ENCODE data around the gene NETO2.
"Not testable (repeated sequence)": the region's sequence is repeated elsewhere in the genome, so short reads cannot be mapped to it uniquely, and the experiment has no call there.

NETO2 gene

DNA sequence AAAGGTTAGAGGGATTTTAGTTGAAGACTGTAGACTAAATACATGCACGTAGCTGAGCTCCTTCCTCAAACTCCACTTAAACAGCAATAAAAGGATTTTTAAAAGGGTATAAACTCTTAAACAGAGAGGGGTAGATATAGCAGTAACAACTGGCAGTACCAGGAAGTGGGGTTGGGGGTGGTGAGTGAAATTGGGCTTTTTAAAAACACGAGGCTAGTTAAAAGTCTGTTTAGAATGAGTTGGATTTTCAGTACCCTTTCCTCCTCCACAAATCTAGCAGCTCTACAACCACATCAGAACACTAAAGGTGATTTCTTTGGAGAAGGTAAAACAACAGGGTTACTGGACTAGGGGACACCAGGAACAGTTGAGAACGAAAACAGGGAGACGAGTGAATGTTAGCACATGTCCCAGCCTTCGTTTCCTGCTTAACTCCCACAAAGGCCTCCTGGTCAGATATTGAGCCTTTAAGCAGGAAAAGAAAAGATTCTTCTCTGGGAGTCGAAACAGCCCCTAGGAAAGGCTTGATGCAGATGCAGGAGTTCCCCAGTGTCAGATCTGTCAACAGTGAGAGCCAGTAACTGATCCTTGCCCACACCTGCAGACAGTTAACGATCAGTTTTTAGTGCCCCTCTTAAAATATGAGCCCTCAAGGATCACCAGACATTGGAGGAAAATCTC is 13.8 kb downstream of the NETO2 start:
- no peaks in the 10 kb centered on the region for H3K27me3 ChIP-seq (ENCODE audit: control insufficient read depth, insufficient read depth, low read length)
- H3K36me3 ChIP-seq (ENCODE audit: insufficient read depth, low read length) = no peaks in the 10 kb centered on the region
- H3K9me3 ChIP-seq (replicated peaks; ENCODE audit: low read length) = no peaks in the 10 kb centered on the region
- H3K4me1 ChIP-seq (ENCODE audit: control insufficient read depth, insufficient read depth, low read length) = no peaks in the 10 kb centered on the region
- no peak overlapping the region for H3K4me2 ChIP-seq (ENCODE audit: low read length)
- no peak overlapping the region for H3K4me3 ChIP-seq (ENCODE audit: low read length)
- H3K9ac ChIP-seq (ENCODE audit: low read depth, low read length) = no peak overlapping the region

DNA sequence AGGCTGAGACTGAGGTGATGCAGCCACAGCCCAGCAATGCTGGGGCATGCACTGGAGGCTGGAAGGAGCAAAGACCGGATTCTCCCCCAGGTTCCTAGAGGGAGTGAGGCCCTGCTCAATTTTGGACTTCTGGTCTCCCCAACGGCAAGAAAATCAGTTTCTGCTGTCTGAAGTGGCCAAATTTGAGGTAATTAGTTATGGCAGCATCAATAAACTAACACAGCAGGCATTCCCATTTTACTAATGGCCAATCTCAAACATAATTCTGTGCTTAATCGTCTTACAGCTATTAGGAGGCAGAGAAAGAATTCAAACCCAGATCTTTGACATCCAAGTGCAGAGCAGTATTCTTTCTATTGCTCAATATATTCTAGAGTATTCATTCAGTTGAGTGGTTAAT is 16.2 kb downstream of the NETO2 start:
- no peaks in the 10 kb centered on the region for H3K9me3 ChIP-seq (replicated peaks; ENCODE audit: low read length)
- no peak overlapping the region for H3K4me3 ChIP-seq (ENCODE audit: low read length)
- no peaks in the 10 kb centered on the region for H3K27me3 ChIP-seq (ENCODE audit: control insufficient read depth, insufficient read depth, low read length)
- no peaks in the 10 kb centered on the region for H3K4me1 ChIP-seq (ENCODE audit: control insufficient read depth, insufficient read depth, low read length)
- H3K9ac ChIP-seq (ENCODE audit: low read depth, low read length) = no peak overlapping the region
- H3K36me3 ChIP-seq (ENCODE audit: insufficient read depth, low read length) = no peaks in the 10 kb centered on the region
- no peak overlapping the region for H3K4me2 ChIP-seq (ENCODE audit: low read length)

DNA sequence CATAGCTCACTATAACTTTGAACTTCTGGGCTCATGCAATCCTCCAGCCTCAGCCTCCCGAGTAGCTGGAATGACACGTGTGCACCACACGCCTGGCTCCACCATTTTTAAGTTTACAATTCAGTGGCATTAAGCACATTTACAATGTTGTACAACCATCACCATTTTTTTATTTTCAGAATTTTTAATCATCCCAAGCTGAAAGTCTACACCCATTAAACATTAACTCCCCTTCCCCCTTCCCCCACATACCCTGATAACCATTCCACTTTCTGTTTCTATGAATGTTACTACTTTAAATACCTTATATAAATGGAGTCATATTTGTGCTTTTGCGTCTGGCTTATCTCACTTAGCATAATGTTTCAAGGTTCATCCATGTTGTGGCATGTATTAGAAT is 18.0 kb downstream of the NETO2 start:
- Histone ChIP-seq H3K9me3 (replicated peaks; ENCODE audit: low read length) (no peaks in the 10 kb centered on the region), H3K36me3 (ENCODE audit: insufficient read depth, low read length) (no peaks in the 10 kb centered on the region), H3K9ac (ENCODE audit: low read depth, low read length) (no peak overlapping the region), H3K4me2 (ENCODE audit: low read length) (no peak overlapping the region), H3K27me3 (ENCODE audit: control insufficient read depth, insufficient read depth, low read length) (no peaks in the 10 kb centered on the region), H3K4me1 (ENCODE audit: control insufficient read depth, insufficient read depth, low read length) (no peaks in the 10 kb centered on the region), H3K4me3 (ENCODE audit: low read length) (no peak overlapping the region)

DNA sequence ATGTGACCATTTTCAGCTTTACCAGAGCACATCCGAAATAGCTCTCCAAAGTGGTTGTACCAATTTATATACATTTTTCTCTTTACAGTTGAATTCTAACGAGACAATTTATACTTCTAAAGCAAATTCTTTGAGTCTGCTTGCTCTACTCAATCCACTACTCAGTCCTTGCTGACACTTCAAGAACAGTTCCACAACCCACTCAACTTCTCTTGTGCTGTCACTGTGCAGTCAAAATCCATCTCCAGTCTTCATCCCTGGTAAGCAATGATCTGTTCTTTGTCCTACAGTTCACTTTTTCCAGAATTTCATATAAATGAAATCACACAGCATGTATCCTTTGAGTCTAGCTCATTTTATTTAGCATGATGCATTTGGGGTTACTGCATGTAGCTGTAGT is 30.6 kb downstream of the NETO2 start:
- no peak overlapping the region for H3K9ac ChIP-seq (ENCODE audit: low read depth, low read length)
- peaks cover 15% of the 10 kb centered on the region for H3K36me3 ChIP-seq (ENCODE audit: insufficient read depth, low read length)
- no peaks in the 10 kb centered on the region for H3K27me3 ChIP-seq (ENCODE audit: control insufficient read depth, insufficient read depth, low read length)
- no peak overlapping the region for H3K4me2 ChIP-seq (ENCODE audit: low read length)
- no peak overlapping the region for H3K4me3 ChIP-seq (ENCODE audit: low read length)
- H3K9me3 ChIP-seq (replicated peaks; ENCODE audit: low read length) = no peaks in the 10 kb centered on the region
- H3K4me1 ChIP-seq (ENCODE audit: control insufficient read depth, insufficient read depth, low read length) = no peaks in the 10 kb centered on the region

DNA sequence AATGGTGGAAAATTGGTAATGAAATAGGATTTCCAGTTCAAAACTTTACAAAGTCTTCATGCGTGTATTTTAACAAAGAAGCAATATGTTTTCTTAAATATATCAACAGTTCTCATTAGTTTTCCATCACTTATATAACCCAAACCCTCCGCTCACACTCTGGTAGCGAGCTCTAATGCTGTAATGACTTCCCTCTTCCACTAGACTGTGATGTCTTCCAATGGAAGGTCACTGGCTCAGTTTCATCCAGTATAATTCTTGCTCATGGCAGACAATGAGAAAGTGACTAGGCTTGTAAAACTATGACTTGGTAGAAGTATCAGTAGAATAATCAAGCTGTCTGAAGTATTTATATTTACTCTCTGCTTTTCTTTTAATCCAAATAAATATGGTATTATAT is 32.8 kb downstream of the NETO2 start:
- no peak overlapping the region for H3K4me3 ChIP-seq (ENCODE audit: low read length)

DNA sequence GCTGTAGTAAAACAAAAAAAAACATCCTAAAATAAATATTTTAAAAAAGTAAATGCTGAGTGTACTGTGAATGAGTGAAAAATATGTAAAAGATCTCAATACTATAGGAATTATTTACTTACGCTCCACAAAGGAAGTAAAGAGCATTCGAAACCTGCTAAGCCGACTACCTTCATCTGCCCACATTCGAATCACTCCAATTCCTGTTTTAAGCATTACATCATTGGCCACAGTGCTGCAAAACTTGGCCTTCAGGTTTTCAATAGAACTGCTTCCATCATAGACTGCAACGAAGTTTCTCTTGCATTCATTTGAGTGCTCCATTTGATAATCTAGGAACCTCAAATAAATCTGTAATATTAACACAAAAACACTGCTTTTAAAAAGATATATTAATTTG is 34.4 kb downstream of the NETO2 start:
- Histone ChIP-seq H3K9ac (ENCODE audit: low read depth, low read length) (no peak overlapping the region), H3K4me2 (ENCODE audit: low read length) (no peak overlapping the region), H3K36me3 (ENCODE audit: insufficient read depth, low read length) (peaks cover 23% of the 10 kb centered on the region), H3K4me1 (ENCODE audit: control insufficient read depth, insufficient read depth, low read length) (no peaks in the 10 kb centered on the region), H3K9me3 (replicated peaks; ENCODE audit: low read length) (no peaks in the 10 kb centered on the region), H3K4me3 (ENCODE audit: low read length) (no peak overlapping the region), H3K27me3 (ENCODE audit: control insufficient read depth, insufficient read depth, low read length) (no peaks in the 10 kb centered on the region)

More for the DNA sequence above, 32.8 kb downstream of the NETO2 start:
- Histone ChIP-seq H3K9me3 (replicated peaks; ENCODE audit: low read length) (no peaks in the 10 kb centered on the region), H3K4me1 (ENCODE audit: control insufficient read depth, insufficient read depth, low read length) (no peaks in the 10 kb centered on the region), H3K36me3 (ENCODE audit: insufficient read depth, low read length) (peaks cover 23% of the 10 kb centered on the region), H3K27me3 (ENCODE audit: control insufficient read depth, insufficient read depth, low read length) (no peaks in the 10 kb centered on the region), H3K9ac (ENCODE audit: low read depth, low read length) (no peak overlapping the region), H3K4me2 (ENCODE audit: low read length) (no peak overlapping the region)

DNA sequence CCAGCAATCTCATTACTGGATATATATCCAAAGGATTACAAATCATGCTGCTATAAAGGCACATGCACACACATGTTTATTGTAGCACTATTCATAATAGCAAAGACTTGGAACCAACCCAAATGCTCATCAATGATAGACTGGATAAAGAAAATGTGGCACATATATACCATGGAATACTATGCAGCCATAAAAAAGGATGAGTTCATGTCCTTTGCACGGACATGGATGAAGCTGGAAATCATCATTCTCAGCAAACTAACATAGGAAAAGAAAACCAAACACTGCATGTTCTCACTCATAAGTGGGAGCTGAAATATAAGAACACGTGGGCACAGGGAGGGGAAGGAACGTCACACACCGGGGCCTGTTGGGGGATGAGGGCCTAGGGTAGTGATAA is 40.8 kb downstream of the NETO2 start:
- not testable (repeated sequence) for H3K36me3 ChIP-seq (ENCODE audit: insufficient read depth, low read length); H3K4me3 ChIP-seq (ENCODE audit: low read length); H3K27me3 ChIP-seq (ENCODE audit: control insufficient read depth, insufficient read depth, low read length); H3K9ac ChIP-seq (ENCODE audit: low read depth, low read length); H3K4me2 ChIP-seq (ENCODE audit: low read length); H3K9me3 ChIP-seq (replicated peaks; ENCODE audit: low read length); H3K4me1 ChIP-seq (ENCODE audit: control insufficient read depth, insufficient read depth, low read length)

DNA sequence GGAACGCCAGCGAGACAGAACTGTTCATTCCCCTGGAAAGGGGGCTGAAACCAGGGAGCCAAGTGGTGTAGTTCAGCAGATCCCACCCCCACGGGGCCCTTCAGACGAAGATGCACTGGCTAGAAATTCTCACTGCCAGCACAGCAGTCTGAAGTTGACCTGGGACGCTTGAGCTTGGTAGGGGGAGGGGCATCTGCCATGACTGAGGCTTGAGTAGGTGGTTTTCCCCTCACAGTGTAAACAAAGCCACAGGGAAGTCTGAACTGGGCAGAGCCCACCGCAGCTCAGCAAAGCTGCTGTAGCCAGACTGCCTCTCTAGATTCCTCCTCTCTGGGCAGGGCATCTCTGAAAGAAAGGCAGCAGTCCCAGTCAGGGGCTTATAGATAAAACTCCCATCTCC is 46.6 kb downstream of the NETO2 start:
- H3K4me2 ChIP-seq (ENCODE audit: low read length); H3K9me3 ChIP-seq (replicated peaks; ENCODE audit: low read length); H3K9ac ChIP-seq (ENCODE audit: low read depth, low read length); H3K4me3 ChIP-seq (ENCODE audit: low read length); H3K36me3 ChIP-seq (ENCODE audit: insufficient read depth, low read length); H3K4me1 ChIP-seq (ENCODE audit: control insufficient read depth, insufficient read depth, low read length); H3K27me3 ChIP-seq (ENCODE audit: control insufficient read depth, insufficient read depth, low read length): not testable (repeated sequence)

DNA sequence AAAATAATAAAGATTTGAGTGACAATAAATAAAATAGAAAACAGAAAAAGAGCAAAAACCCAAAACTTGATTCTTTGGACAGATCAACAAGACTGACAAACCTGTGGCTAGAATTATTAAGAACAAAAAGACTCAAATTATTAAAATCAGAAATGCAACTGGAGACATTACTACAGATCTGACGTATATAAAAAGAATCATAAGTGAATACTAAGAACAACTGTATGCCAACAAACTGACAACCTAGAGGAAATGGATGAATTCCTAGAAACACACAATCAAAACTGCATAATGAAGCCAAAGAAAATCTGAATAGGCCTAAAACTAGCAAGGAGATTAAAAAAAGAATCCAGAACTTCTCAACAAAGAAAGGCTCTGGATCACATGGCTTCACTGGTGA is 47.4 kb downstream of the NETO2 start:
- H3K36me3 ChIP-seq (ENCODE audit: insufficient read depth, low read length) = no peaks in the 10 kb centered on the region
- no peaks in the 10 kb centered on the region for H3K4me1 ChIP-seq (ENCODE audit: control insufficient read depth, insufficient read depth, low read length)
- no peaks in the 10 kb centered on the region for H3K27me3 ChIP-seq (ENCODE audit: control insufficient read depth, insufficient read depth, low read length)
- no peaks in the 10 kb centered on the region for H3K9me3 ChIP-seq (replicated peaks; ENCODE audit: low read length)
- H3K4me2 ChIP-seq (ENCODE audit: low read length) = no peak overlapping the region
- H3K4me3 ChIP-seq (ENCODE audit: low read length) = no peak overlapping the region
- no peak overlapping the region for H3K9ac ChIP-seq (ENCODE audit: low read depth, low read length)

DNA sequence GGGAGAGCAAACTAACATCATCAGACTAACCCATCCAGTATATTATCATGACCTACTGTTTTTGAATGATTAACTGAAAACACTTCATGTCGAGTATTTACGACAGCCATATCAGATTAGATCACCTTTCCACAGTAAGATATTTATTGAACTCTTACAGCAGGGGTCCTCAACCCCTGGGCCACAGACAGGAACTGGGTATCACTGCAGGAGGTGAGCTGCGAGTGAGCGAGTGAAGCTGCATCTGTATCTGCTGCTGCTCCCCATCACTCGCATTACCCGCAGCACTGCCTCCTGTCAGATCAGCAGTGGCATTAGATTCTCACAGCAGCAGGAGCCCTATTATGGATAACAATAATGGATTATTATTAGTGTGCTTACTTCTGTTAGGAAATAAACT is 59.5 kb downstream of the NETO2 start:
- H3K4me3 ChIP-seq (ENCODE audit: low read length) = no peak overlapping the region
- H3K4me1 ChIP-seq (ENCODE audit: control insufficient read depth, insufficient read depth, low read length) = no peaks in the 10 kb centered on the region
- no peaks in the 10 kb centered on the region for H3K27me3 ChIP-seq (ENCODE audit: control insufficient read depth, insufficient read depth, low read length)
- no peak overlapping the region for H3K4me2 ChIP-seq (ENCODE audit: low read length)
- H3K9me3 ChIP-seq (replicated peaks; ENCODE audit: low read length) = no peaks in the 10 kb centered on the region
- no peak overlapping the region for H3K9ac ChIP-seq (ENCODE audit: low read depth, low read length)
- peaks cover 17% of the 10 kb centered on the region for H3K36me3 ChIP-seq (ENCODE audit: insufficient read depth, low read length)

DNA sequence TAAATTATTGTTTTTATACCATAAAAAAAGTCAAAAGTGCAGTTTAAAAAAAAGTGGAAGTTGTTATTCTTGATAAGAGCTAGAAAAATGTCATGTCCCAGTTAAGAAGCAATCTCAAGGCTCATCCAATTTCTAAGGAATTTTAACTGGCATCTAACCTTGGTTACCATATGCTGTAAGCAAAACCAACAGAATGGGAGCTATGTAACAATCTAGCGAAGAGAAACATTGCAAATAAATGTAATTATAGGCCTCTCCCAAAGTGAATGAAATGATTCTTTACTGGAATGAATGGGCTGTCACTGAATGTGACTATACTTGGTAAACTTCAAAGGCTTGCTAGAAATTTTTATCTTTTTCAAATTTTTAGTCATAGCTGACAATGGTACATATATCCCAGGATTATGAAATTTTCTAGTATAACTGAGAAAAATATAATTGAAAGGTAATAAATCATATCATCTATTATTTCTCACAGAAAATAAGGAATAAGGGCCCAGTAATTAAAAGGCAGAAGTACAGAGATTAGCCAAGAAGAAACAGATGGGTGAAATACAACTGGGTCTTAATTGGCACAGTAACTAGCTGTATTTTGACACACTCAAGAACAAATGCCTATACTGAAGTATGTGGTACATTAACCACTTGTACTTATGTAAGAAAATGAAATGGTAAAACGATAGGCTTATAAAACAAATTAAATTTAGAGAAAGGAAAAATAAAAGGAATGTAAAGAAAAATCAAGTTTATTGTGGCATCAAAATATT is 61.5 kb downstream of the NETO2 start:
- peaks cover 17% of the 10 kb centered on the region for H3K36me3 ChIP-seq (ENCODE audit: insufficient read depth, low read length)

DNA sequence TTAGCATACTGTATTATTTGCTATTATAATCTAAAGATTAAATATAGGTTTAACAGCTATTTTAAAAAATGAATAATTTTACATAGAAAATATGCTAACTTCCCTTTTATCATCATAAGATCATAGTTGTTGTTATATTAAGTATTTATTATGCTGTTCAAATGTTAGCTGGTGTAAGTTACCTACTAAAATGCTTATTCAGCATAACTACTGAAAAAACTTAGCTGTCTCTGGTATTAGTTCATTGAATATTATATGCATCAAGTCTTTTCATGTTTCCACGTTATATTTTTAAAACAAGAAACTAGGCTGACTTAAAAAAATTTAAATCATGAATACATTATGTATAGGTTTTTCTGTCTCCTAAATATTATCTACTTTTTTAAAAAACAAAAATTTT is 62.6 kb downstream of the NETO2 start:
- peaks cover 12% of the 10 kb centered on the region for H3K36me3 ChIP-seq (ENCODE audit: insufficient read depth, low read length)
- no peaks in the 10 kb centered on the region for H3K9me3 ChIP-seq (replicated peaks; ENCODE audit: low read length)
- no peak overlapping the region for H3K4me3 ChIP-seq (ENCODE audit: low read length)
- no peaks in the 10 kb centered on the region for H3K4me1 ChIP-seq (ENCODE audit: control insufficient read depth, insufficient read depth, low read length)
- no peaks in the 10 kb centered on the region for H3K27me3 ChIP-seq (ENCODE audit: control insufficient read depth, insufficient read depth, low read length)
- H3K4me2 ChIP-seq (ENCODE audit: low read length) = no peak overlapping the region
- H3K9ac ChIP-seq (ENCODE audit: low read depth, low read length) = no peak overlapping the region

More for the DNA sequence above, 61.5 kb downstream of the NETO2 start:
- H3K9ac ChIP-seq (ENCODE audit: low read depth, low read length) = no peak overlapping the region
- H3K27me3 ChIP-seq (ENCODE audit: control insufficient read depth, insufficient read depth, low read length) = no peaks in the 10 kb centered on the region
- no peaks in the 10 kb centered on the region for H3K9me3 ChIP-seq (replicated peaks; ENCODE audit: low read length)
- H3K4me1 ChIP-seq (ENCODE audit: control insufficient read depth, insufficient read depth, low read length) = no peaks in the 10 kb centered on the region
- no peak overlapping the region for H3K4me3 ChIP-seq (ENCODE audit: low read length)
- no peak overlapping the region for H3K4me2 ChIP-seq (ENCODE audit: low read length)
